Lower leg skin (tissue), 3 donors: ENCODE data around the gene TRPM2.

Experiments
- POLR2A ChIP-seq, 2 donors: fragments of 450-650 bp; IDR thresholded peaks; one replicate each; pipeline ENCODE4 v1.6.1; 2016 to 2017; ENCODE audit warnings: antibody characterized with exemption in 2 of 2, mild to moderate bottlenecking in 1 of 2, moderate library complexity in 1 of 2
- TF ChIP-seq, protein P1 (sequence below), 3 donors: fragments of 450-650 bp; IDR thresholded peaks; one replicate each; pipeline ENCODE4 v1.5.1; 2016; ENCODE audit warnings: antibody characterized with exemption in 3 of 3, mild to moderate bottlenecking in 3 of 3, moderate library complexity in 2 of 3

DNA sequence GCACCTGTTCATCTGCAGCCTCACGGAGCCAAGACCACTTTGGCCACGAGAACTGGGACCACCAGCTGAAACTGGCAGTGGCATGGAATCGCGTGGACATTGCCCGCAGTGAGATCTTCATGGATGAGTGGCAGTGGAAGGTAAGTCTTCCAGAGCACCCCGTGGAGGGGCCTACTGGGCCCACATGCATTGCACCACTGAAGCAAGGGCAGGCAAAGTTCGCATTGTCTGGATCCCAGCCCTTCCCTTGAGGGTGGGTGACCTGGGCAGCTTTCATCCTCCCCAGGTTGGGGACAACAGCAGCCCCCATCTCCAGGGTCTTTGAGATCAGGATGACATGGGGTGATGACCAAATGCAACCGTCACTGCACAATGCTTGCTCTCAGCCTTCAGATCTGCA, 37.5 kb downstream of the TRPM2 start:
- TF ChIP-seq, protein P1, sequence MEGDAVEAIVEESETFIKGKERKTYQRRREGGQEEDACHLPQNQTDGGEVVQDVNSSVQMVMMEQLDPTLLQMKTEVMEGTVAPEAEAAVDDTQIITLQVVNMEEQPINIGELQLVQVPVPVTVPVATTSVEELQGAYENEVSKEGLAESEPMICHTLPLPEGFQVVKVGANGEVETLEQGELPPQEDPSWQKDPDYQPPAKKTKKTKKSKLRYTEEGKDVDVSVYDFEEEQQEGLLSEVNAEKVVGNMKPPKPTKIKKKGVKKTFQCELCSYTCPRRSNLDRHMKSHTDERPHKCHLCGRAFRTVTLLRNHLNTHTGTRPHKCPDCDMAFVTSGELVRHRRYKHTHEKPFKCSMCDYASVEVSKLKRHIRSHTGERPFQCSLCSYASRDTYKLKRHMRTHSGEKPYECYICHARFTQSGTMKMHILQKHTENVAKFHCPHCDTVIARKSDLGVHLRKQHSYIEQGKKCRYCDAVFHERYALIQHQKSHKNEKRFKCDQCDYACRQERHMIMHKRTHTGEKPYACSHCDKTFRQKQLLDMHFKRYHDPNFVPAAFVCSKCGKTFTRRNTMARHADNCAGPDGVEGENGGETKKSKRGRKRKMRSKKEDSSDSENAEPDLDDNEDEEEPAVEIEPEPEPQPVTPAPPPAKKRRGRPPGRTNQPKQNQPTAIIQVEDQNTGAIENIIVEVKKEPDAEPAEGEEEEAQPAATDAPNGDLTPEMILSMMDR (IDR thresholded peaks at IDR 0.05) = no peak
- no peak for TF ChIP-seq POLR2A (IDR thresholded peaks at IDR 0.05)
